Measurements from ENCODE around the gene GAS5.
A peak's percentile ranks its signal among the peaks of the same experiment; 100 is the strongest.
"Not testable (repeated sequence)": the region's sequence is repeated elsewhere in the genome, so short reads cannot be mapped to it uniquely, and the experiment has no call there.

The GAS5 gene

GRCh38 chr1:173860065-173860464 is 7.7 kb downstream of the GAS5 start:
- Histone ChIP-seq H3K4me1 (ENCODE audit: insufficient read depth, low read length) (peaks cover 5% of the 10 kb centered on the region), H3K9me3 (ENCODE audit: insufficient read depth, low read depth, low read length) (no peaks in the 10 kb centered on the region)

GRCh38 chr1:173859547-173859946 is 8.2 kb downstream of the GAS5 start:
- H3K27ac ChIP-seq (ENCODE audit: low read length); H3K4me1 ChIP-seq (ENCODE audit: insufficient read depth, low read length); H3K27me3 ChIP-seq (ENCODE audit: insufficient read depth, low read length); H3K9me3 ChIP-seq (ENCODE audit: insufficient read depth, low read depth, low read length); H3K4me3 ChIP-seq (ENCODE audit: low read length); H3K9ac ChIP-seq (ENCODE audit: low read depth, low read length): not testable (repeated sequence)
- peaks cover 78% of the 10 kb centered on the region for H3K36me3 ChIP-seq (ENCODE audit: insufficient read depth, low read depth, low read length)

More at GRCh38 chr1:173860065-173860464, 7.7 kb downstream of the GAS5 start:
- Histone ChIP-seq H3K4me3 (ENCODE audit: low read length) (no peak overlapping the region), H3K27me3 (ENCODE audit: insufficient read depth, low read length) (no peaks in the 10 kb centered on the region), H3K27ac (ENCODE audit: low read length) (no peak overlapping the region), H3K9ac (ENCODE audit: low read depth, low read length) (no peak overlapping the region), H3K36me3 (ENCODE audit: insufficient read depth, low read depth, low read length) (peaks cover 79% of the 10 kb centered on the region)

- H3K27me3 ChIP-seq (ENCODE audit: insufficient read depth, low read length), result no peaks in the 10 kb centered on the region
- H3K4me1 ChIP-seq (ENCODE audit: insufficient read depth, low read length), result peaks cover 7% of the 10 kb centered on the region; the same call in 1 of the 2 replicates
- H3K9me3 ChIP-seq (ENCODE audit: insufficient read depth, low read depth, low read length), result no peaks in the 10 kb centered on the region
- H3K4me3 ChIP-seq (ENCODE audit: low read length), result no peak overlapping the region
- peaks cover 74% of the 10 kb centered on the region for H3K36me3 ChIP-seq (ENCODE audit: insufficient read depth, low read depth, low read length)
- no peak overlapping the region for H3K27ac ChIP-seq (ENCODE audit: low read length)
- H3K9ac ChIP-seq (ENCODE audit: low read depth, low read length), result no peak overlapping the region
These were observed 10.3 kb downstream of the GAS5 start for GRCh38 chr1:173857363-173857917.

- peaks cover 78% of the 10 kb centered on the region for H3K36me3 ChIP-seq (ENCODE audit: insufficient read depth, low read depth, low read length)
These were observed 10.9 kb downstream of the GAS5 start for GRCh38 chr1:173856903-173857302.

GRCh38 chr1:173856014-173856413 is 11.8 kb downstream of the GAS5 start:
- Histone ChIP-seq H3K36me3 (ENCODE audit: insufficient read depth, low read depth, low read length) (peaks cover 85% of the 10 kb centered on the region), H3K4me1 (ENCODE audit: insufficient read depth, low read length) (peaks cover 7% of the 10 kb centered on the region; the same call in 1 of the 2 replicates), H3K27ac (ENCODE audit: low read length) (no peak overlapping the region), H3K9ac (ENCODE audit: low read depth, low read length) (no peak overlapping the region), H3K27me3 (ENCODE audit: insufficient read depth, low read length) (no peaks in the 10 kb centered on the region), H3K4me3 (ENCODE audit: low read length) (no peak overlapping the region), H3K9me3 (ENCODE audit: insufficient read depth, low read depth, low read length) (no peaks in the 10 kb centered on the region)

More at GRCh38 chr1:173856903-173857302, 10.9 kb downstream of the GAS5 start:
- H3K4me3 ChIP-seq (ENCODE audit: low read length), result no peak overlapping the region
- no peak overlapping the region for H3K9ac ChIP-seq (ENCODE audit: low read depth, low read length)
- H3K27me3 ChIP-seq (ENCODE audit: insufficient read depth, low read length), result no peaks in the 10 kb centered on the region
- H3K27ac ChIP-seq (ENCODE audit: low read length), result no peak overlapping the region
- peaks cover 7% of the 10 kb centered on the region; the same call in 1 of the 2 replicates for H3K4me1 ChIP-seq (ENCODE audit: insufficient read depth, low read length)
- no peaks in the 10 kb centered on the region for H3K9me3 ChIP-seq (ENCODE audit: insufficient read depth, low read depth, low read length)

- Histone ChIP-seq H3K27ac (ENCODE audit: low read length) (no peak overlapping the region), H3K27me3 (ENCODE audit: insufficient read depth, low read length) (no peaks in the 10 kb centered on the region), H3K9me3 (ENCODE audit: insufficient read depth, low read depth, low read length) (no peaks in the 10 kb centered on the region), H3K4me1 (ENCODE audit: insufficient read depth, low read length) (peaks cover 7% of the 10 kb centered on the region; the same call in 1 of the 2 replicates), H3K4me3 (ENCODE audit: low read length) (no peak overlapping the region), H3K9ac (ENCODE audit: low read depth, low read length) (no peak overlapping the region; the same call in 1 of the 2 replicates), H3K36me3 (ENCODE audit: insufficient read depth, low read depth, low read length) (peaks cover 76% of the 10 kb centered on the region)
These were observed 14.7 kb downstream of the GAS5 start for GRCh38 chr1:173853074-173853473.

GRCh38 chr1:173852105-173852504 is 15.7 kb downstream of the GAS5 start:
- Histone ChIP-seq H3K36me3 (ENCODE audit: insufficient read depth, low read depth, low read length) (peaks cover 67% of the 10 kb centered on the region), H3K4me1 (ENCODE audit: insufficient read depth, low read length) (peaks cover 7% of the 10 kb centered on the region; the same call in 1 of the 2 replicates), H3K4me3 (ENCODE audit: low read length) (no peak overlapping the region), H3K27ac (ENCODE audit: low read length) (no peak overlapping the region), H3K9ac (ENCODE audit: low read depth, low read length) (no peak overlapping the region), H3K27me3 (ENCODE audit: insufficient read depth, low read length) (no peaks in the 10 kb centered on the region), H3K9me3 (ENCODE audit: insufficient read depth, low read depth, low read length) (no peaks in the 10 kb centered on the region)

- no peak overlapping the region for H3K4me3 ChIP-seq (ENCODE audit: low read length)
- H3K36me3 ChIP-seq (ENCODE audit: insufficient read depth, low read depth, low read length), result peaks cover 72% of the 10 kb centered on the region
- H3K27ac ChIP-seq (ENCODE audit: low read length), result no peak overlapping the region
- no peaks in the 10 kb centered on the region for H3K9me3 ChIP-seq (ENCODE audit: insufficient read depth, low read depth, low read length)
- no peaks in the 10 kb centered on the region for H3K27me3 ChIP-seq (ENCODE audit: insufficient read depth, low read length)
- no peaks in the 10 kb centered on the region for H3K4me1 ChIP-seq (ENCODE audit: insufficient read depth, low read length)
- H3K9ac ChIP-seq (ENCODE audit: low read depth, low read length), result no peak overlapping the region
These were observed 35.0 kb downstream of the GAS5 start for GRCh38 chr1:173832748-173833147.

- H3K9me3 ChIP-seq (ENCODE audit: insufficient read depth, low read depth, low read length), result no peaks in the 10 kb centered on the region
- no peak overlapping the region for H3K27ac ChIP-seq (ENCODE audit: low read length)
- peaks cover 34% of the 10 kb centered on the region for H3K36me3 ChIP-seq (ENCODE audit: insufficient read depth, low read depth, low read length)
- no peak overlapping the region for H3K9ac ChIP-seq (ENCODE audit: low read depth, low read length)
- H3K4me3 ChIP-seq (ENCODE audit: low read length), result no peak overlapping the region
- no peaks in the 10 kb centered on the region for H3K27me3 ChIP-seq (ENCODE audit: insufficient read depth, low read length)
- H3K4me1 ChIP-seq (ENCODE audit: insufficient read depth, low read length), result peaks cover 3% of the 10 kb centered on the region; the same call in 1 of the 2 replicates
These were observed 40.2 kb downstream of the GAS5 start for GRCh38 chr1:173827611-173828010.

GRCh38 chr1:173824315-173825081 is 43.3 kb downstream of the GAS5 start, which contains the start of the genes CENPL and DARS2:
Gene CENPL, minus strand, starts transcription at chr1:173824883. Its CDS starts 13,584 bp downstream, at chr1:173811299.
Gene DARS2, plus strand, starts transcription at chr1:173824673. Its CDS starts 557 bp downstream, at chr1:173825230.
- Histone ChIP-seq H3K36me3 (ENCODE audit: insufficient read depth, low read depth, low read length) (peaks cover 28% of the 10 kb centered on the region), H3K4me3 (ENCODE audit: low read length) (peak within 1 kb of the TSS; percentile 99), H3K27ac (ENCODE audit: low read length) (peak within 1 kb of the TSS; percentile 68), H3K9ac (ENCODE audit: low read depth, low read length) (peak within 1 kb of the TSS; percentile 91), H3K27me3 (ENCODE audit: insufficient read depth, low read length) (no peaks in the 10 kb centered on the region), H3K4me1 (ENCODE audit: insufficient read depth, low read length) (peaks cover 3% of the 10 kb centered on the region; the same call in 1 of the 2 replicates), H3K9me3 (ENCODE audit: insufficient read depth, low read depth, low read length) (no peaks in the 10 kb centered on the region)

- H3K4me1 ChIP-seq (ENCODE audit: insufficient read depth, low read length), result peaks cover 3% of the 10 kb centered on the region; the same call in 1 of the 2 replicates
- no peaks in the 10 kb centered on the region for H3K9me3 ChIP-seq (ENCODE audit: insufficient read depth, low read depth, low read length)
- H3K27ac ChIP-seq (ENCODE audit: low read length), result peak overlapping the region; percentile 59
- peaks cover 29% of the 10 kb centered on the region for H3K36me3 ChIP-seq (ENCODE audit: insufficient read depth, low read depth, low read length)
- peak overlapping the region; percentile 99 for H3K4me3 ChIP-seq (ENCODE audit: low read length)
- peak overlapping the region; percentile 91 for H3K9ac ChIP-seq (ENCODE audit: low read depth, low read length)
- H3K27me3 ChIP-seq (ENCODE audit: insufficient read depth, low read length), result no peaks in the 10 kb centered on the region
These were observed 43.9 kb downstream of the GAS5 start for GRCh38 chr1:173823781-173824314.

Measured in iPS-20b (cell line).